Stimulated activated CD8-positive, alpha-beta memory T cell treated with anti-CD3 and anti-CD28 coated beads, Interleukin-2, amount 100 ng/mL, for 48 hours (primary cell): ENCODE measurements around the gene RCOR1.
"Not testable (repeated sequence)": the region's sequence is repeated elsewhere in the genome, so short reads cannot be mapped to it uniquely, and the experiment has no call there.

Source experiments
- DNase-seq, 2 donors: peaks; one replicate each; pipeline ENCODE4 v3.0.0-alpha.2; 2020; ENCODE audit warnings: low read depth in 2 of 2

Gene RCOR1

GRCh38 chr14:102571043-102571442 is 21.4 kb upstream of the RCOR1 start:
- no peak for DNase-seq

GRCh38 chr14:102571478-102572042 is 20.9 kb upstream of the RCOR1 start:
- no peak for DNase-seq

GRCh38 chr14:102573161-102573560 is 19.3 kb upstream of the RCOR1 start:
- not testable (repeated sequence) for DNase-seq

GRCh38 chr14:102573591-102574046 is 18.8 kb upstream of the RCOR1 start:
- no peak for DNase-seq

GRCh38 chr14:102574281-102575159 is 17.9 kb upstream of the RCOR1 start:
- DNase-seq, result no peak

- no peak for DNase-seq
Observed at GRCh38 chr14:102575160-102575845, 17.1 kb upstream of the RCOR1 start.

- not testable (repeated sequence) for DNase-seq
Observed at GRCh38 chr14:102575846-102576428, 16.5 kb upstream of the RCOR1 start.

GRCh38 chr14:102578821-102579220 is 13.6 kb upstream of the RCOR1 start:
- no peak for DNase-seq

- no peak for DNase-seq
Observed at GRCh38 chr14:102579696-102580549, 12.5 kb upstream of the RCOR1 start.

GRCh38 chr14:102580550-102581110 is 11.8 kb upstream of the RCOR1 start:
- DNase-seq, result no peak

- no peak for DNase-seq
Observed at GRCh38 chr14:102581193-102581592, 11.3 kb upstream of the RCOR1 start.

- DNase-seq, result no peak
Observed at GRCh38 chr14:102583726-102584125, 8.7 kb upstream of the RCOR1 start.

GRCh38 chr14:102584871-102585869 is 7.3 kb upstream of the RCOR1 start:
- DNase-seq, result no peak

GRCh38 chr14:102586420-102587104 is 5.9 kb upstream of the RCOR1 start:
- no peak for DNase-seq

GRCh38 chr14:102588821-102589220 is 3.6 kb upstream of the RCOR1 start:
- DNase-seq, result no peak

GRCh38 chr14:102589761-102590290 is 2.6 kb upstream of the RCOR1 start:
- no peak for DNase-seq

- no peak for DNase-seq
Observed at GRCh38 chr14:102590667-102591099, 1.8 kb upstream of the RCOR1 start.

- DNase-seq, result peak in 1 of 2 donors; percentile 8
Observed at GRCh38 chr14:102591372-102591943, 991 bp upstream of the RCOR1 start.

- no peak for DNase-seq
Observed at GRCh38 chr14:102592763-102593060, 263 bp downstream of the RCOR1 start.
